Panc1 (cell line): ENCODE results near the gene UPB1. TPM values are rescaled to one million over a fixed set of nuclear protein-coding genes. Genes with fewer than 3 reads are reported as not detected.

Experiments
- ATAC-seq: fragments of 200-7000 bp; cut with Tn5 transposase; 2 replicates; pipeline ENCODE4 v1.9.1; 2020; ENCODE audit warnings: mild to moderate bottlenecking, moderate library complexity
- BruUV-seq: library from RNA; stranded (reverse); fragments of 400-500 nt; replicated peaks from 2 replicates; lab custom pipeline; 2021; lab: Mats Ljungman, UMichigan
- CTCF ChIA-PET: fragments of 300-600 bp; sonication (Branson Sonifier 250); formaldehyde crosslinking; loops from one replicate; lab custom pipeline; 2022; ENCODE audit warnings: antibody characterized with exemption; lab: Charles Lee
- POLR2A ChIA-PET: fragments of 300-600 bp; sonication (Branson Sonifier 250); formaldehyde crosslinking; loops from one replicate; lab custom pipeline; 2022; ENCODE audit warnings: antibody characterized with exemption; lab: Charles Lee
- DNase-seq: peaks from one replicate; pipeline ENCODE4 v3.0.0-alpha.2; 2010; ENCODE audit warnings: low read depth, low spot score
- H3K27ac ChIP-seq: 2 replicates; pipeline ENCODE4 v1.5.1; 2011; ENCODE audit warnings: mild to moderate bottlenecking, low read length, inconsistent platforms
- H3K27me3 ChIP-seq: fragments of 200-500 bp; sonication (Bioruptor generic); 2 replicates; pipeline ENCODE4 v1.6.0; 2014; ENCODE audit warnings: low read length, inconsistent platforms; ENCODE audit not compliant: control insufficient read depth, insufficient read depth
- H3K36me3 ChIP-seq: fragments of 200-500 bp; sonication (Bioruptor generic); 2 replicates; pipeline ENCODE4 v1.5.1; 2014; ENCODE audit warnings: inconsistent platforms, mild to moderate bottlenecking, low read length, moderate library complexity; ENCODE audit not compliant: control insufficient read depth, insufficient read depth
- H3K4me1 ChIP-seq: 2 replicates; pipeline ENCODE4 v1.5.1; 2011; ENCODE audit warnings: inconsistent platforms, mild to moderate bottlenecking, low read length, moderate library complexity; ENCODE audit not compliant: control insufficient read depth, insufficient read depth
- H3K4me3 ChIP-seq, 2 experiments: 2 replicates each; pipeline ENCODE4 v1.5.1; 2011 to 2012; ENCODE audit warnings: low read depth in 2 of 2, low read length in 2 of 2, mild to moderate bottlenecking in 2 of 2, inconsistent platforms in 1 of 2, moderate library complexity in 1 of 2
- H3K9me3 ChIP-seq: fragments of 200-500 bp; sonication (Bioruptor generic); 2 replicates; pipeline ENCODE4 v1.5.1; 2014; ENCODE audit warnings: low read depth, mild to moderate bottlenecking, inconsistent platforms, low read length, moderate library complexity; ENCODE audit not compliant: control insufficient read depth, insufficient read depth
- POLR2AphosphoS5 ChIP-seq: IDR thresholded peaks from 2 replicates; pipeline ENCODE4 v1.6.1; 2012; ENCODE audit warnings: mild to moderate bottlenecking, low read depth, low read length, moderate library complexity
- SIN3A ChIP-seq: IDR thresholded peaks from 2 replicates; pipeline ENCODE4 v1.6.1; 2012; ENCODE audit warnings: low read depth, mild to moderate bottlenecking, low read length, moderate library complexity, borderline replicate concordance; ENCODE audit not compliant: insufficient read depth
- TCF7L2 ChIP-seq: IDR thresholded peaks from 2 replicates; pipeline ENCODE4 v1.6.1; 2011; ENCODE audit warnings: mild to moderate bottlenecking, low read depth, low read length, inconsistent platforms
- in situ Hi-C: cut with HindIII; loops from 2 replicates; pipeline ENCODE4 v1.10.0; 2016; ENCODE audit warnings: low sequenced_read_pairs, low pct_unique_long_range_greater_than_20kb
- intact Hi-C: fragments of 100-400 bp; cut with micrococcal nuclease; formaldehyde crosslinking; loops from one replicate; pipeline ENCODE4 v1.10.0; 2022; ENCODE audit not compliant: unreplicated experiment
- total RNA-seq: library from RNA; stranded (reverse); gene quantifications from one replicate; pipeline ENCODE4 v1.2.1, GENCODE V29; 2021; ENCODE audit not compliant: unreplicated experiment
- TF ChIP-seq, protein P1 (sequence below): fragments of 450-650 bp; IDR thresholded peaks from 2 replicates; pipeline ENCODE4 v1.5.1; 2017; ENCODE audit warnings: mild to moderate bottlenecking
- TF ChIP-seq, protein P2 (sequence below), 2 experiments: IDR thresholded peaks; 2 replicates each; pipeline ENCODE4 v1.6.1; 2011 to 2012; ENCODE audit warnings: low read depth in 2 of 2, control low read depth in 1 of 2, low read length in 1 of 2, mild to moderate bottlenecking in 1 of 2, moderate library complexity in 1 of 2; ENCODE audit not compliant: insufficient read depth in 1 of 2

Gene UPB1
- total RNA-seq, 1 experiment from 2014 or later = 0.10 TPM

DNA sequence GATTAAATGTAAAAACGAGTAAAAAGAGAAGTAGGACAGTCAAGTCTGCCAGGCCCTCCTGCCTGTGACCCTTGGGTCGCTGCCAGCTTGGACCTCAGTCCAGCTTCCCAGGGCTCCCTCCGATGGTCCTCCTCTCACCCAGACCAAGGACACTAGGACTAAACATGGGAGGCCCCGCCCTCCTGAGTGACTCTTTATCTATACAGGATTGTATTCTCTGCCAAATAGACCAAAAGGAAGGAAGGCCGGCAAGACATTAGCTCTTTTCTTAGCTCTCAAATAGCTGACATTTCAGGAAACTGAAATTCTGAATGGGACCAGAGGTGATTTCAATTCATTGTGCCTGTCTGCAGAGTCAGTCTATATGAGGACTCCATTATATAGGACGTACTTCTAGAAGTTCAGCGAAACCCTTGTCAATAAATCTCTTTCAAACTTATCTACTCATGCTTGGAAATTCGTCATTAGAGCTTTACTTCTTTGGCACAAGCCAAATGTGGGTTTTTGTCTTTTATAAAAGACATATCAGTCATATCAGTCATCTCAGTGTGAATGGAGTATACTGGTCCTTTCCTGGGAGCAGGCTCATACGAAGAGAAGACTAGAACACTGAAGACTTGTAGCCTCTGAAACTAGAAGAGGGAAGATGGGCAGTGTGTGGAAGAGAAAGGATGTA lies 39.2 kb upstream of the UPB1 start:
- no TSS peak for BruUV-seq
- no peaks in the 10 kb centered on the region for H3K36me3 ChIP-seq
- DNase-seq (no peak), ATAC-seq (no peak)
- H3K4me1 ChIP-seq = no peaks in the 10 kb centered on the region; the same call in 1 of the 2 replicates
- TF ChIP-seq, protein P1, sequence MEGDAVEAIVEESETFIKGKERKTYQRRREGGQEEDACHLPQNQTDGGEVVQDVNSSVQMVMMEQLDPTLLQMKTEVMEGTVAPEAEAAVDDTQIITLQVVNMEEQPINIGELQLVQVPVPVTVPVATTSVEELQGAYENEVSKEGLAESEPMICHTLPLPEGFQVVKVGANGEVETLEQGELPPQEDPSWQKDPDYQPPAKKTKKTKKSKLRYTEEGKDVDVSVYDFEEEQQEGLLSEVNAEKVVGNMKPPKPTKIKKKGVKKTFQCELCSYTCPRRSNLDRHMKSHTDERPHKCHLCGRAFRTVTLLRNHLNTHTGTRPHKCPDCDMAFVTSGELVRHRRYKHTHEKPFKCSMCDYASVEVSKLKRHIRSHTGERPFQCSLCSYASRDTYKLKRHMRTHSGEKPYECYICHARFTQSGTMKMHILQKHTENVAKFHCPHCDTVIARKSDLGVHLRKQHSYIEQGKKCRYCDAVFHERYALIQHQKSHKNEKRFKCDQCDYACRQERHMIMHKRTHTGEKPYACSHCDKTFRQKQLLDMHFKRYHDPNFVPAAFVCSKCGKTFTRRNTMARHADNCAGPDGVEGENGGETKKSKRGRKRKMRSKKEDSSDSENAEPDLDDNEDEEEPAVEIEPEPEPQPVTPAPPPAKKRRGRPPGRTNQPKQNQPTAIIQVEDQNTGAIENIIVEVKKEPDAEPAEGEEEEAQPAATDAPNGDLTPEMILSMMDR = no peak
- TF ChIP-seq SIN3A = no peak
- no peak for TF ChIP-seq POLR2AphosphoS5
- TF ChIP-seq, protein P2, sequence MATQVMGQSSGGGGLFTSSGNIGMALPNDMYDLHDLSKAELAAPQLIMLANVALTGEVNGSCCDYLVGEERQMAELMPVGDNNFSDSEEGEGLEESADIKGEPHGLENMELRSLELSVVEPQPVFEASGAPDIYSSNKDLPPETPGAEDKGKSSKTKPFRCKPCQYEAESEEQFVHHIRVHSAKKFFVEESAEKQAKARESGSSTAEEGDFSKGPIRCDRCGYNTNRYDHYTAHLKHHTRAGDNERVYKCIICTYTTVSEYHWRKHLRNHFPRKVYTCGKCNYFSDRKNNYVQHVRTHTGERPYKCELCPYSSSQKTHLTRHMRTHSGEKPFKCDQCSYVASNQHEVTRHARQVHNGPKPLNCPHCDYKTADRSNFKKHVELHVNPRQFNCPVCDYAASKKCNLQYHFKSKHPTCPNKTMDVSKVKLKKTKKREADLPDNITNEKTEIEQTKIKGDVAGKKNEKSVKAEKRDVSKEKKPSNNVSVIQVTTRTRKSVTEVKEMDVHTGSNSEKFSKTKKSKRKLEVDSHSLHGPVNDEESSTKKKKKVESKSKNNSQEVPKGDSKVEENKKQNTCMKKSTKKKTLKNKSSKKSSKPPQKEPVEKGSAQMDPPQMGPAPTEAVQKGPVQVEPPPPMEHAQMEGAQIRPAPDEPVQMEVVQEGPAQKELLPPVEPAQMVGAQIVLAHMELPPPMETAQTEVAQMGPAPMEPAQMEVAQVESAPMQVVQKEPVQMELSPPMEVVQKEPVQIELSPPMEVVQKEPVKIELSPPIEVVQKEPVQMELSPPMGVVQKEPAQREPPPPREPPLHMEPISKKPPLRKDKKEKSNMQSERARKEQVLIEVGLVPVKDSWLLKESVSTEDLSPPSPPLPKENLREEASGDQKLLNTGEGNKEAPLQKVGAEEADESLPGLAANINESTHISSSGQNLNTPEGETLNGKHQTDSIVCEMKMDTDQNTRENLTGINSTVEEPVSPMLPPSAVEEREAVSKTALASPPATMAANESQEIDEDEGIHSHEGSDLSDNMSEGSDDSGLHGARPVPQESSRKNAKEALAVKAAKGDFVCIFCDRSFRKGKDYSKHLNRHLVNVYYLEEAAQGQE (IDR thresholded peaks at IDR 0.05; ENCODE audit: insufficient read depth in 1 of 2, low read depth in 2 of 2, low read length in 1 of 2) = no peak
- TF ChIP-seq TCF7L2 = no peak
- CTCF ChIA-PET = no interaction called here
- intact Hi-C loops (no loop called here), in situ Hi-C loops (no loop called here)
- POLR2A ChIA-PET = no interaction called here
- no peak overlapping the region for H3K27ac ChIP-seq
- no peaks in the 10 kb centered on the region for H3K9me3 ChIP-seq
- H3K27me3 ChIP-seq = no peaks in the 10 kb centered on the region
- no peak overlapping the region for H3K4me3 ChIP-seq

DNA sequence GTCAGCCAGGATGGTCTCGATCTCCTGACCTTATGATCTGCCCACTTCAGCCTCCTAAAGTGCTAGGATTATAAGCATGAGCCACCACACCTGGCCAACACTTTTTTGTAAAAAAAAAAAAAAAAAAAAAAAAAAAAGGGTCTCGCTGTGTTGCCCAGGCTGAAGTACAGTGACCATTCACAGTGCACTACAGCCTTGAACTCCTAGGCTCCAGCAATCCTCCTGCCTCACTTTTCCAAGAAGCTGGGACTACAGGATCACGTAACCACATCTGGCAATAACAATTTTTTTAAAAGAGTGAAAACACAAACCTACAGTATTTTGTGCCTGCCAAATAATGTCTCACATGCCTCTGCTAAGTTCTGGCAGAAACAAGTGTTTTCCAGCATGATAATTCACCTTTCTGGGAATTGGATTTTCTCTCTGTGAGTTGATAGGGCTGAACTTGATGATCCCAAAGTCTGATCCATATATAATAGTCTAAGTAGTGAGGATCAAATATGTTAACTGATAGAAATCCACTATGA lies 37.2 kb upstream of the UPB1 start:
- ChIA-PET POLR2A (no interaction called here), CTCF (no interaction called here)
- TF ChIP-seq SIN3A (no peak), POLR2AphosphoS5 (no peak)
- TF ChIP-seq, protein P1 = no peak
- TF ChIP-seq, protein P2 (IDR thresholded peaks at IDR 0.05; ENCODE audit: insufficient read depth in 1 of 2, low read depth in 2 of 2, low read length in 1 of 2) = no peak
- H3K27me3 ChIP-seq = no peaks in the 10 kb centered on the region
- H3K9me3 ChIP-seq = no peaks in the 10 kb centered on the region
- in situ Hi-C loops (no loop called here), intact Hi-C loops (no loop called here)
- no peak overlapping the region for H3K4me3 ChIP-seq
- ATAC-seq (no peak), DNase-seq (no peak)
- H3K36me3 ChIP-seq = no peaks in the 10 kb centered on the region
- BruUV-seq = no TSS peak
- H3K27ac ChIP-seq = no peak overlapping the region
- no peaks in the 10 kb centered on the region; the same call in 1 of the 2 replicates for H3K4me1 ChIP-seq
